Endometrium (tissue), 2 donors: ENCODE results near the gene OPRM1.
"Not testable (repeated sequence)": the region's sequence is repeated elsewhere in the genome, so short reads cannot be mapped to it uniquely, and the experiment has no call there.

Source experiments
- FAIRE-seq: peaks from 2 replicates; lab custom pipeline; 2012; peaks lifted over from hg19 to GRCh38; lab: Jason Lieb, UNC
- donor health status: control.
- donor health status: control.

The OPRM1 gene

DNA sequence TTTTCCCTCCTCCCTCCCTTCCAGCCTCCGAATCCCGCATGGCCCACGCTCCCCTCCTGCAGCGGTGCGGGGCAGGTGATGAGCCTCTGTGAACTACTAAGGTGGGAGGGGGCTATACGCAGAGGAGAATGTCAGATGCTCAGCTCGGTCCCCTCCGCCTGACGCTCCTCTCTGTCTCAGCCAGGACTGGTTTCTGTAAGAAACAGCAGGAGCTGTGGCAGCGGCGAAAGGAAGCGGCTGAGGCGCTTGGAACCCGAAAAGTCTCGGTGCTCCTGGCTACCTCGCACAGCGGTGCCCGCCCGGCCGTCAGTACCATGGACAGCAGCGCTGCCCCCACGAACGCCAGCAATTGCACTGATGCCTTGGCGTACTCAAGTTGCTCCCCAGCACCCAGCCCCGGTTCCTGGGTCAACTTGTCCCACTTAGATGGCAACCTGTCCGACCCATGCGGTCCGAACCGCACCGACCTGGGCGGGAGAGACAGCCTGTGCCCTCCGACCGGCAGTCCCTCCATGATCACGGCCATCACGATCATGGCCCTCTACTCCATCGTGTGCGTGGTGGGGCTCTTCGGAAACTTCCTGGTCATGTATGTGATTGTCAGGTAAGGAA is at the start of gene OPRM1:
TSS of gene OPRM1 (plus strand) at position 10 of the 612 bp plus-strand sequence. CDS start at position 315, 305 bp downstream.
- FAIRE-seq, result no peak

DNA sequence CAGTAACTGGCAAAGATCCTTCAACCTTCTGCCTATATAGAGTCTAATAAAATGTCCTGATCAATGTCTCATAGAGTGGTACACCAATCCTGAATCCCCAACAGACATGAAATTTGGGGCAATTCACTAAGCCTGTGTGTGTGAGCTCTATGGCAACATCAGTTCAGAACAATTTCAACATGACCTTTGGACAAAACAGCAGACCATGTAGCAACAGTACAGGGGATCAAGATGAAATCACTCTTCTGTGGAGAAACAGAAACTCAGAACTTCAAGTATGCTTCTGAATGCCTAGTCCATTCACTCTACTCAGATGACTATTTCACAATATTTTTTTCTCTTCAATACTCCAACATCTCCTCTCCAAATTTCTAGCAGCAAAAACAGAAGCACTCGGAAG is 49.1 kb upstream of the OPRM1 start:
- no peak for FAIRE-seq

DNA sequence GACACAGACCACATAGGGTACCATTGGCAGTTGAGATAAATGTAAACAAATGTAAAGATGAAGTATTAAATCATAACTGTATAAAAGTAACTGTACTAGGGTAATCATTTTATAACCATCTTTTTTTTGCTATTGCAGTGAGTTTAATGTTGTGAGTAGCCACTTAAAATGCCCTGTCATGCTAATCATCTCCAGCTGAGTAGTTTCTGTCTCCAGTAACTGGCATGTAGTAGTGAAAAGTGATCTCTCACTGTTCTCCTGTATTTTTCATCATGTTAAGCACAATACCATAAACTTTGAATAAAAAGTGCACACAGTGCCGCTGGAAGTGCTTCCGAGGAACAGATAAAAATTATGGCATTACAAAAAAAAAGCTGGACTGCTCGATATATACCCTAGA is 45.0 kb upstream of the OPRM1 start:
- no peak for FAIRE-seq

DNA sequence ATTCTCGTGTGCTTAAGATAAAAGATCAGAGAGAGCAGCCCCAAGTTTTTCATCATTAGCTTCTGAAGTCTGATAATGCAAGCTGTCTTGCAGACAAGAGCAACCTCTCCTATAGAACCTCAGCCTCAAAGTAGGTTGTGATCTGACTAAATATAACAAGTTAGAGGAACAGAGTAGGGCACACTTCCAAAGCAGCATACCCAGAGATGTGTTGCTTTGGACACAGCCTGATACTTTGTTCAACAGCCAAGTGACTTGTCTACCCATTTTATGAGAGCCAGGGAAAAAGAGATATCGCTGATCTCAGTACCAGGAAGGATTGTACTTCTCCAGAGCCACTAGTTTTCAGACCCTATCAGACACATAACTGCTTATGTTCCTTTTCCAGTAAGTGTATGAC is 44.2 kb upstream of the OPRM1 start:
- FAIRE-seq, result no peak

DNA sequence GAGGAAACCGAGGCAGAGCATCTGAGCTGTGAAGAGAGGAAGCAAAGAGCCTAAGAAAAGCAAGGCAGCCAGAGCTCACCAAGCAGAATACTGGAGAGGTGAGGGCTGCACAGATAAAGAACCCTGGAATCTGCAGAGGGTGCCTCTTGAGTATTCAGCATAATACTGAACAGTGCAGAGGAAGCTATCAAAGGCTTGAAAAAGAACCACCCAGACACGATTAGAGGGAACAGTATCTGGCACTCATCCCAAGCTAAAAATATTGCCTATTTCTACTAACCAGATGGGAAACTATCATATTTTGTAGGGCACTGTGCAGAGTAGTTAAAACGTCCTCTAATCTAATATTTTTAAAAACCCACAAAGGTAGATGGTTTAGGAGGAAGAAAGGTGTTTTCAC is 41.8 kb upstream of the OPRM1 start:
- FAIRE-seq, result no peak

DNA sequence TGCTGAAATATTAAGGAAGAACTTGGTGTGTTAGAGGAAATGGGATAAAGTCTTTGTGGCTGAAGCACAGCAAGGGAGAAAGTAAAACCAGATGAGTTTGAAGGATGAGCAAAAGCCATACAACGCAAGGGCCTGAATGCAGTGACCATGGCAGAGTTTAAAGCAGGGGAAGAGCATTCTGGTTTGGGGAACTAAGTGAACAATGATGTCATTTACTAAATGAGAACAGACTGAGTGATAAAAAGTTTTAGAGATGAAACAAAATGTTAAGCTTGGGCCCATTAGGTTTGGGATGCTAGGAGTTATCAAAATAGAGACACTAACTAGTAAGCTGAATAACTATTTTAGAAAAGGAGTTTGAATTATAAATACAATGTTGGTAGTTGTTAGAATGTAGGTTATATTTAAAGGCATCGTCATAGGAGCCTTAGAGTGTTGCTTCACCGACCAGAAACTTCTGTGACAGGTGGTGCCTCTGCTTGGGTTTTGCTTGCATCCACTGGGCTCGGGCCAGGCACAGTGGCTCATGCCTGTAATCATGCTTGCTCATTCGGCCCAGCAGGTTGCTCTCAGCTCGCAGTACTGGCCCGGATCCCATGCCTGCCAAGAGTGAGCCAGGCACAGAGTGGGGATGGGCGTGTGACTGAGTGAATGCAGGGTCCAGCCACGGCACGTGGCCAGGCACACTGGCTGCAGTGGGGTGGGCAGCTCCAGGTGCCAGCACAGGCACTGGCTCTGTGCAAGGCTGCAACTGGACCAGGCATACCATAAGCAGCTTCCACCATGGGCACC is 37.4 kb upstream of the OPRM1 start:
- no peak for FAIRE-seq

DNA sequence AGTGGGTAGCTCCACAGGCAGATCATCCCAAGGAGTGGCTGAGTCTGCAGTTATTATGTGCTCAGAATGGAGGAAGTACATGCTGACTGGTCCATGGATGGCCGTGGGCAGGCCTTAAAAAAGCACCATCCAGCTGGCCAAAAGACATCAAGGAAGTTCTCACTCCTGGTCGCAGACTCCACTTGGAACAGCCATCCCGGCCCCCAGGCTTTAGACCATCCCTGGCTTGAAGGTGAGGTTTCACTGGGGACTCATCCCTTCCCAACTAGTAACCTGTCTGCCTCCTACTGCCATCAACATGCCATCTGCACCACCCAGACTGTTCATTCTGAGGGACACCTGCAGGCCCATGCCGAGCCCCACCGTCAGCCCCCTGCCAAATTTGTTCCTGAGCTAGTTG is 36.1 kb upstream of the OPRM1 start:
- no peak for FAIRE-seq

DNA sequence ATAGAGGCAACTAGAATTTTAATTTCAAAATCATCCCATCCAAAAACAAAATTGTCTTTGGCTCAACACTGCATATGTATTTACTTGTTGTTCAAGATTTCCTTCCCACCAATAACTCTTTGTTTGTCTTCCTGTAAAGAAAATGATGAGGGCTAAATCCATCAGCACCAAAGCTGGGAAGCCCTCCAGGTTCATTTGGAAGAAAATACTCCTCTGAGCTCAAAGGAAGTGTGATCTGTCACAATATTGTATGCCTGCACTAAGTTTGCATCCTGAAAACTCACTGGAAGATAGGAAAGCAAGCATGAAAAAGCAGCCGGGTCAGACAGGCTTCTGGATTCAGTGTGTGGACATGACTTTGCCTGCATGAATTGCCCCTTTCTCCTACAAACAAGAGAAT is 28.7 kb upstream of the OPRM1 start:
- no peak for FAIRE-seq

DNA sequence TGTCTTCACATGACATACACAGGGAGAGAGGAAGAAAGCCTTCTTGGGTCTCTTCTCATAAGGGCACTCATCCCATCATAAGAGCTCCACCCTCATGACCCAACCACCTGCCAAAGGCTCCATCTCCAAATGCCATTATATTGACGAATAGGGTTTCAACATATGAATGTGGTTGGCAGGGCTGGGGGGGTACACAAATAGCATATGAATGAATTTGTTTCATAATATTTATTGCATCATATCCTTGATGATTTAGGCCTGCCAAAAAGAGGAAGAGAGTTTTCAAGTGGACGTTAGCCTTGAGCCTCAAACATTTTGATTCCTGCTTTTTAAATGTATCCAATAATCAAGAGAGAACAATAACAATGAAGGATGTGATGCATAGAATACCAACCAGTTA is 26.2 kb upstream of the OPRM1 start:
- no peak for FAIRE-seq

DNA sequence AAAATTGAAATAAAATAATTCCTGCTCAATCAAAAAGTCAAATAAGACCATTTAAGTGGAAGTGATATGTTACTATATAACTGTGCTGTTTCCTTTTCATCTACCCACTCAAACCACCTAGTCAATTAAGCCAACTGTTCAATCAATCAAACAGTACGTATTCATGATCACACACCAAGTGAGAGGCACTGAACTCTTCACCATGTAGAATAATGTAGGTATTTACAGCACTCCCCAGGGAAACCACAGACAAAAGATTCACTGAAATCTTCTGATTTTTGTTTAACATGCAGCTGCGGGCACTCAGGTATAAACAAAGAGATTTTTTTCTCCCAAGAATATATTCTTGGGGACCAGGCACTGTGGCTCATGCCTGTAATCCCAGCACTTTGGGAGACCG is 21.3 kb upstream of the OPRM1 start:
- no peak for FAIRE-seq

DNA sequence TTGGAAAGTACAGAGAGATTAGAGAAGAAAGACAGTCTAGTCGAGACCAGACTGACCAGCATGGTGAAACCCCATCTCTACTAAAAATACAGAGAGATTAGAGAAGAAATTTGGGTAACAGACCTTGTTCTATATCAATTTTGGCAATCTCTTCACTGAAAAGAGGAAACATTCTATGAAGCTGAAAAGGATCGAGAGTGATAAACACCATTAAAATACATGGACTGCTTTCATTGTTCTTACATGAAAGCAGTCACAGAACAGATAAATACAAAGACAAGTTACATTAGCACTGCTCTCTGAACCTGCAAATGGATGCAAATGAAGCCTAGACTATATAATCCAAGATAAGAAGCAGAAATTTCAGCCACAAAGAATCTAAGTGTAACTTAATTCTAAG is 8.4 kb upstream of the OPRM1 start:
- FAIRE-seq, result no peak

DNA sequence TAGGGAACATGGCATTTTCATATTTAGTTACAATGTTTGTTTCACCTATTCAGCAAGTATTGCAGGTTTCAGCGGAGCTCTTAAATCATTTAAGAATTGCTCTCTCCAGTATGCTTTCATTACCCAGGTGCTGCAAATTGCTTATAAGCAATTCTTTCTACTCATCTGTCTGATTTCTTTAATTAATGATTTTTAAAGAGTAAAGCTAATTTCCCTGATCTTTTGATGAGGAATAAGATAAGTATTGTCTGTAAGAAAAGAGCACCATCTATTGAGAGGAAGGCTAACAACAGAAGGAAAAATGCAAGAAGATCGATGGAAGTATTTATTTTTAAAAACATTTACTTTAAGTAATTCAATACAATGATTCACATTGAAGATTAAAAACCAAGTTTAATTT is 2.0 kb downstream of the OPRM1 start:
- FAIRE-seq, result no peak

DNA sequence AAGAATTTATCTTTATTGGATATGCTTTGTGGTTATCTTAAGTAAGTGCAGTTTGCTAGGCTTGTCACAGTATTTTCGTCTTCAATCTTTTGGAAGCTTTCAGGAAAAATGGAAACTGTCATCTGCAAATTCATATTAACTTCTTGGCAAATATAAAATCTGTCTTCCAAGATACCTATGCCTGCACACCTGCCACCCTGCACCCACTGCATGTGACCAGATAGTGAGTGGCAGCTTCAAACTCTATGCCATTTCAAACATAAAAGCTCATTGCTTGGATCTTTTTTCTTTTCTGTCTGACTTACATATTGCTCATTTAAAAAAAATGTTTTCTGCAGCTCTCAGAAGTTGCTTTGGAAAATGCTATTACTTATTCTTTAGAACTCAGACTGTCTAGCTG is 14.1 kb downstream of the OPRM1 start:
- no peak for FAIRE-seq

DNA sequence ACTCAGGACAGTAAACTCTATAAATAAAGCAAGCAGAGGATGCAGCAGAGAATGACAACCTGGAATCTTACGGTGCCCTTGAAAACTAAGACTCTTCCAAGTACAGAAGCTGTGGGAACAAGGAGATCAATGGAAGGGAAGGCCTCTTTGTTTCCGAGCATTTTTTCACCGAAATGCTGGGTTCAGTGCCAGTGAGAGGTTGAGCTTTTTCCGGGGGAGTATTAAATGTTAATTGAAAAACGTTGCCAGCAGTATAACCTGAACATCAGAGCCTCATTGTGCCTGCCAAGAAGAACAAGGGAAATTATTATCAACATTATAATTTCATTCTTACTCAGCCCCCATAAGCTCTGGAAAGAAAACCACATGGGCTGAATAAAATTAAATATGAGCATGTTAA is 17.5 kb downstream of the OPRM1 start:
- no peak for FAIRE-seq

DNA sequence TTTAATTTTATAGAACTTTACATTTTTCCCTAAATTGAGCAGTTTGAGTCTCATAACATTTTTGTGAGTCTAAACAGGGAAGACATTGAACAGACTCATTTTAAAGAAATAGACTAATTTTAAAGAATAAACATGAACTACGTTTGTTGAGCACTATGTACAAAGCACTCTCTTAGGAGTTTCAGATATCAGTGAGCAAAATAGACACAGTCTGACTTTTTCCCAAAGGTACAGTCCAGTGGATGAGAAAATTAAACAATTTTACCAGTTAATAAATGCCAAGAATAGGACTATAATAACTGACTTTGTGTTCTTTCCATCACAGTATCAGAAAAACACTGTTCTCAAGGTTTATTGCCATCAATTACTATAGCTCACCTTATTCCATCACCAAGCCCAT is 18.1 kb downstream of the OPRM1 start:
- no peak for FAIRE-seq

DNA sequence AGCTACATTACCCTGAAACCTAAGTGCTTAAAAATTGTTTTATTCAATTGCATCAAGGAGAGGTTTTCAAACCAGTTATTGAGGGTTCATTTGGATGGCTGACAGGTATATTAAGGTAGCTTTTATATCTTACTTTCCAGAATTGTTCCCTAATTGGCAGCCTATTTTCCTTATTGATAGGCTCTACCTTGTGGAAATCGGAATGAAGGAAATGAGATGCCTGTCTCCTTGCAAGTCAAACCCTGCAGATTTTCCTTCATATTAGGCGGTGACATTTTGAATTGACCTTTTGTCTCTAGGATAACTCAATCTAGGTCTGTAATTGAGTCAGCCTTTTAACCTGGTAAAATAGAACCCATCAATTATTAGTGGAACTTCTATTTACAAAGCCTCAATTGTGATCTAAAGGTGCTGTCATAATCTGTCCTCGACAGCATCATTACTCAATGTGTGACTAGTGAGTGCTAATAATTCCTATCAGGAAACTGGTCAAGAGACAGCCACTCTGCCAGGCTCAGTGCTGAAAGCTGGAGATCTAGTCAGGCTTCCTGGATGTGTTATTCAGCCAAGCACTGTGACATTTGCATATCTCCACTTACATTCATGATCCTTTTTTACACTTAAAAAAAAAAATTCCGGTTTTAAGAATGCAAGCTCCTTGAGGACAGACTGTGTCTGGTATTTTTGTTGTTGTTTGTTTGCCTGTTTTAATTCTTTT is 20.1 kb downstream of the OPRM1 start:
- no peak for FAIRE-seq

DNA sequence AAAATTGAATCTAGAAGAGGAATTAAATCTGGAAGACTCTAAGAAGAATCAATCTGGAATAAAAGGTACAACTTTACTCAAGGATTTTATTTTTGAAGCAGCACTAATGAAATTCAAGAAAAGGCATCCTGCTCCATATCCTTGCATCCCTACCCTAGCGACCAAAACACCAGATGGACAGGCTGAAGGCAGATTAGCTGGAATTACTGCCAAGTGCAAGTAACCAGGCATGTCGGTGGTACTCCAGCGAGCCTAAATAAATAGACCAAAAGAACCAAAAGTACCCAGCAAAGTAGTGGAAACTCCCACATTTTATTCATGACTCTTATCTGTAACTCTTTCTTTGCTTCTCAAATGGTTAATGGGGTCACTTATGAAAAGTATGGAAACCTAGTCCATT is 21.0 kb downstream of the OPRM1 start:
- no peak for FAIRE-seq

DNA sequence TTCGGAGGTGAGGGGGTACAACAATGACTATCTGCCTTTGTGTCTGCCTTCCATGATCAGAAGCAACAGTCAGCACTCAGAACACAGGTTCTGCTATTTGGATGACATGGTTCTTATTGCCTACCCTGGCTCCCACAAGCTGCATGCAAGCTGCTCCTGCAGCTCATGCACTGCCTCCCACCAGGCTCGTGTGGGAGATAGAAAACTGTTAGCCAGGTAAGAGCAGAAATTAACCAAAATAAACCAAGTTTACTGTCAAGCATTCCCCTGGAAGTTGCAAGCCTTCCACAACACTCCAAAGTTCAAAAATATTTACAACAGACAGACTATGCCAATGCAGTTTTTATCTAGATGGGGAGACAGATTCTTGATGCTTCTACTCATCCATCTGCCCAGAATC is 31.0 kb downstream of the OPRM1 start:
- no peak for FAIRE-seq

DNA sequence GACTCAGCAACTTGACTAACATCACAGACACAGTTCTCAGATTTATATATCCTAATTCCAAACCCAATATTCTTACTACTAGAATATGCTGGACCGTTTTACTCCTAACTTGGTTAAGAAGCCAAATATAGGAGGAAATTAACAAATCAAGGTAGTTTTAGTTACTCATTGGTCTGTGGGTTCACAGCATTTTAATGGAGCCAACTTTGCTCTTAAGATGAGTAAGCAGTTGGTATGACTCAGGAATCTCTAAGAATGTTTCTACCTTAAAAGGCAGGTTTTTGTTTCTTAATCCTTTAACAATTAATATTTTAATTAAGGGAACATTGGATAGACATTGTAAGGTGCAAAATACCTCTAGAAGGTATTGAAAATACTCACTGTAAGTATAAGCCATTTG is 31.6 kb downstream of the OPRM1 start:
- no peak for FAIRE-seq

DNA sequence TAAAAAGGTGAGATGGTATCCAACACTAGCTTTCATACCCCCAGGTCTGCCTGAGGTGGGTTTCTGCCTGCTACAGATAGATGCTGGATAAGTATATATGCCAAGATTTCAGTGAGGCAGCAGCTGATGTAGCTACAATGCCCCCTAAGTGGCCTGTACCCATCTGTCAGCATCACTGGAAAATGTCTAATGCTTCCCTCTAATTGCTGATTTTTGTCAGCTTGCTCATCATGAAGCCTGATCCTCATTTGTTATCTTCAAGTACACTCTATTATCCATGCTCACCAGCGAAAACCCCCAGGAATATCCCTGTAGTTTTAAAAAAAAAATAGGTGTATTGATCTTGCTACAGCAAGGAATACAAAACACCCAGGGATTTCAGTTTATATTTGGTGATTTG is 32.2 kb downstream of the OPRM1 start:
- FAIRE-seq, result no peak

DNA sequence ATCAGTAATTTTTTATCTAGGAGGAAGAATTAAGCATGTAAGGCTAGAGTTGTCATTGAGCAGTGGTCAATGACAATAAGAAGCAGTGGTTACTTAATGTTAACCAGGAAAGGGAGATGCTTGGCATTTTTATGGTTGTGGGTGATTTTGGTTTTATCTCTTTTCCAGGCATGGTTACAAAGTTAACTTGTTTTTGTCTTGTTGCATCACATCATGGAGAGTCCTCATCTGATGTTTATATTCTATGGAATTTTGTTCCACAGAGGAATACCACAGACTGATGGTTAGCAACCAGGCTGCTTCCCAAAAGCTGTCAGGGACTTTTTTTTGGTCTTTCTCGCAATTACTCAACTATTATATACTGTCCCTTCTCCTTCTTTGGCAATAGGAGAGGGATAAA is 32.7 kb downstream of the OPRM1 start:
- FAIRE-seq, result no peak

DNA sequence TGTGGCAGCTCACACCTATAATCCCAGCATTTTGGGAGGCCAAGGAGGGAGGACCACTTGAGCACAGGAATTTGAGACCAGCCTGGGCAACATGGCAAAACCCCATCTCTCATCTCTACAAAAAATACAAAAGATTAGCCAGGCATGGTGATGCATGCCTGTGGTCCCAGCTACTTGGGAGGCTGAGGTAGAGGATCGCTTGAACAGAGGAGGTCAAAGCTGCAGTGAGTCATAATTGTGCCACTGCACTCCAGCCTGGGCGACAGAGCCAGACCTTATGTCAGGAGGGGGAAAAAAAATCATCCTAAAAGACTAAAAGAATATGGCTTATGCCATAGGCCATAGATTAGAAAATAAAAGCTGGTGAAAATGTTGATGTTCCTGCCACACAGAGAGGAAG is 39.6 kb downstream of the OPRM1 start:
- FAIRE-seq, result not testable (repeated sequence)

DNA sequence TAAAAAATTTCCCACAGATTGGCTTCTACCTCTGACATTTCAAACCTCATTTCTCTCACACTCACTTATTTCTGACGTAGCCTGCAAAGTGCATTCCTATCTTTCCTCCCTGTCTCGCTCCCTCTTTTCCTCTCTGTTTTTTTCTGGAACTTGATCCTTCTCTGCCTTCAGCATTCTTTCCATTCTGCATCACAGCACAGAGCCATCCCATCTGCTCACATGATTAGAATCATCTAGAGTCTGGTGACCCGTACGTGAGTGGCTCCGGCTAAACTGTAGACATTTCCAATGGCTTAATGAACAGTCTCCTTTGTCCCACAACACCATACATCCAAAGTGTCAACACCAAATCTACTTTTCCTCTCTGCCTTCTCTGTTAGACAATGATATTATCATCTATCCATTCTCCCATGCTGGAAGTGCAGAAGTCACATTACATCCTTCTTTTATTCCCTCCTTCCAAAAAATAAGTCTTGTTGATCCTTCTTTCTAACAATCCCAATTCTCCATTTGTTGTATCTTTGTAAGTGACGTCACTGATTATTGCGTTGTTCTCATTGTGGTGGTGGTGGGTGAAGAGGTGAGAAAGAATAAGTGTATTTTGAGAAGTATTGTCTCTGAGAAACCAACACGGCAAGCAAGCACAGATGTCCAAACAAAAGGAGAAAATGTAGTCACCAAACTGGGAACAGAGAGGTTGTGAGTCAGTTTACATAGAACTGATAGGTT is 41.6 kb downstream of the OPRM1 start:
- FAIRE-seq, result no peak
